Small intestine (tissue), 7 donors: ENCODE data around the gene PLCG2. TPM values are rescaled to one million over a fixed set of nuclear protein-coding genes. Genes with fewer than 3 reads are reported as not detected.

ENCODE experiments used
- DNase-seq, 2 donors: peaks; one replicate each; pipeline versions ENCODE4 v3.0.0 to v3.0.0-alpha.2; 2013
- FAIRE-seq: peaks from 2 replicates; lab custom pipeline; 2012; peaks lifted over from hg19 to GRCh38; lab: Jason Lieb, UNC
- H3K27ac ChIP-seq, 3 donors: one replicate each; pipeline ENCODE4 v1.5.1; 2013; ENCODE audit warnings: low read length in 2 of 3, mild to moderate bottlenecking in 2 of 3, control low read depth in 1 of 3, inconsistent platforms in 1 of 3, low read depth in 1 of 3, moderate library complexity in 1 of 3
- H3K27me3 ChIP-seq, 3 donors: one replicate each; pipeline ENCODE4 v1.6.1; 2013; ENCODE audit warnings: low read length in 3 of 3, inconsistent platforms in 1 of 3; ENCODE audit not compliant: control insufficient read depth in 3 of 3, insufficient read depth in 3 of 3
- H3K36me3 ChIP-seq, 3 donors: one replicate each; pipeline ENCODE4 v1.6.1; 2013; ENCODE audit warnings: low read length in 3 of 3, inconsistent platforms in 1 of 3, low read depth in 1 of 3, mild to moderate bottlenecking in 1 of 3, moderate library complexity in 1 of 3; ENCODE audit not compliant: control insufficient read depth in 3 of 3, insufficient read depth in 2 of 3
- H3K4me1 ChIP-seq, 3 donors: one replicate each; pipeline ENCODE4 v1.6.1; 2013; ENCODE audit warnings: low read length in 2 of 3, inconsistent platforms in 1 of 3, low read depth in 1 of 3, mild to moderate bottlenecking in 1 of 3, moderate library complexity in 1 of 3; ENCODE audit not compliant: control insufficient read depth in 3 of 3, insufficient read depth in 2 of 3
- H3K4me3 ChIP-seq, 3 donors: one replicate each; pipeline ENCODE4 v1.5.1; 2013; ENCODE audit warnings: low read length in 3 of 3, control low read depth in 1 of 3, inconsistent platforms in 1 of 3, low read depth in 1 of 3, mild to moderate bottlenecking in 1 of 3, moderate library complexity in 1 of 3
- H3K9me3 ChIP-seq, 2 donors: one replicate each; pipeline ENCODE4 v1.6.1; 2013; ENCODE audit warnings: low read depth in 1 of 2, low read length in 1 of 2; ENCODE audit not compliant: control insufficient read depth in 2 of 2, insufficient read depth in 1 of 2
- WGBS, 3 donors: extraction: QIAGEN DNeasy Blood & Tissue Kit; methylation state at CpG; one replicate each; pipeline ENCODE4 v1.1.7; 2013; 5-methylcytosine and 5-hydroxymethylcytosine counted together
- polyA plus RNA-seq, 4 donors: library from polyadenylated mRNA; stranded (reverse) in 3 of 4; unstranded in 1 of 4; fragments of 200-250 nt in 3 of 4; fragments of 120-200 nt in 1 of 4; gene quantifications; one replicate each; pipeline versions ENCODE4 v1.2.1 to v1.2.3, GENCODE V29; 2013
- donor health status: healthy with polysubstance abuse.
- donor health status: control.
- donor health status: control.
- donor health status: Bipolar disorder and iron deficiency.
- donor health status: healthy.

Gene PLCG2
- polyA plus RNA-seq, 4 donors = 8.4 to 27.5 (median 12.4) TPM

GRCh38 chr16:81787659-81788058 is 8.6 kb downstream of the PLCG2 start:
- 83 to 85% (median 85%) methylated on average over 6 of the region's 6 CpGs for WGBS, 3 donors
- Histone ChIP-seq H3K27ac (no peak overlapping the region), H3K9me3 (no peaks in the 10 kb centered on the region), H3K4me3 (no peak overlapping the region), H3K27me3 (no peaks in the 10 kb centered on the region), H3K4me1 (peaks cover 3 to 16% (median 6%) of the 10 kb centered on the region in 3 donors), H3K36me3 (peaks cover 0 to 14% (median 3%) of the 10 kb centered on the region in 3 donors)
- FAIRE-seq = no peak
- DNase-seq = no peak

- FAIRE-seq = no peak
Measured at GRCh38 chr16:81790277-81790676, 11.2 kb downstream of the PLCG2 start.

GRCh38 chr16:81790830-81791435 is 11.8 kb downstream of the PLCG2 start:
- 55 to 66% (median 62%) methylated on average over 2 of the region's 2 CpGs for WGBS, 3 donors

More at GRCh38 chr16:81790277-81790676, 11.2 kb downstream of the PLCG2 start:
- no peaks in the 10 kb centered on the region for H3K9me3 ChIP-seq
- 85 to 92% (median 86%) methylated on average over 5 of the region's 5 CpGs for WGBS, 3 donors
- peaks cover 0 to 18% (median 3%) of the 10 kb centered on the region in 3 donors for H3K36me3 ChIP-seq
- H3K4me3 ChIP-seq = no peak overlapping the region
- H3K27ac ChIP-seq = no peak overlapping the region
- no peak for DNase-seq
- H3K27me3 ChIP-seq = no peaks in the 10 kb centered on the region
- H3K4me1 ChIP-seq = no peaks in the 10 kb centered on the region

GRCh38 chr16:81792828-81793227 is 13.7 kb downstream of the PLCG2 start:
- Histone ChIP-seq H3K4me3 (no peak overlapping the region), H3K27me3 (no peaks in the 10 kb centered on the region), H3K36me3 (peaks cover 0 to 10% (median 3%) of the 10 kb centered on the region in 3 donors), H3K4me1 (no peaks in the 10 kb centered on the region), H3K9me3 (no peaks in the 10 kb centered on the region), H3K27ac (no peak overlapping the region)
- DNase-seq (no peak), FAIRE-seq (no peak)
- 94 to 100% (median 96%) methylated on average over 1 of the region's 1 CpG for WGBS, 3 donors

More at GRCh38 chr16:81790830-81791435, 11.8 kb downstream of the PLCG2 start:
- Histone ChIP-seq H3K9me3 (no peaks in the 10 kb centered on the region), H3K27ac (no peak overlapping the region), H3K4me3 (no peak overlapping the region), H3K36me3 (peaks cover 0 to 16% (median 3%) of the 10 kb centered on the region in 3 donors), H3K4me1 (no peaks in the 10 kb centered on the region), H3K27me3 (no peaks in the 10 kb centered on the region)
- no peak for FAIRE-seq
- no peak for DNase-seq

- H3K27me3 ChIP-seq = no peaks in the 10 kb centered on the region
- 95 to 97% (median 96%) methylated on average over 3 of the region's 3 CpGs for WGBS, 3 donors
- H3K4me1 ChIP-seq = no peaks in the 10 kb centered on the region
- peaks cover 0 to 10% (median 0%) of the 10 kb centered on the region in 3 donors for H3K36me3 ChIP-seq
- H3K4me3 ChIP-seq = no peak overlapping the region
- no peak for DNase-seq
- H3K9me3 ChIP-seq = no peaks in the 10 kb centered on the region
- no peak overlapping the region for H3K27ac ChIP-seq
- no peak for FAIRE-seq
Measured at GRCh38 chr16:81795193-81795592, 16.1 kb downstream of the PLCG2 start.

GRCh38 chr16:81796035-81796434 is 16.9 kb downstream of the PLCG2 start:
- Histone ChIP-seq H3K9me3 (no peaks in the 10 kb centered on the region), H3K4me3 (no peak overlapping the region), H3K27ac (peak overlapping the region in 1 of 3 donors; percentile 8), H3K4me1 (no peaks in the 10 kb centered on the region), H3K27me3 (no peaks in the 10 kb centered on the region), H3K36me3 (peaks cover 0 to 8% (median 0%) of the 10 kb centered on the region in 3 donors)
- DNase-seq (no peak), FAIRE-seq (no peak)
- WGBS, 3 donors = 76 to 96% (median 92%) methylated on average over 2 of the region's 2 CpGs

- H3K4me3 ChIP-seq = no peak overlapping the region
- no peaks in the 10 kb centered on the region for H3K9me3 ChIP-seq
- 81 to 91% (median 86%) methylated on average over 10 of the region's 10 CpGs for WGBS, 3 donors
- DNase-seq = no peak
- H3K4me1 ChIP-seq = no peaks in the 10 kb centered on the region
- no peaks in the 10 kb centered on the region for H3K27me3 ChIP-seq
- peaks cover 0 to 6% (median 0%) of the 10 kb centered on the region in 3 donors for H3K36me3 ChIP-seq
- peak overlapping the region in 2 of 3 donors; percentile 45 to 53 for H3K27ac ChIP-seq
- FAIRE-seq = no peak
Measured at GRCh38 chr16:81796583-81797346, 17.7 kb downstream of the PLCG2 start.

- H3K27me3 ChIP-seq = no peaks in the 10 kb centered on the region
- FAIRE-seq = no peak
- no peaks in the 10 kb centered on the region for H3K4me1 ChIP-seq
- H3K9me3 ChIP-seq = no peaks in the 10 kb centered on the region
- H3K4me3 ChIP-seq = no peak overlapping the region
- WGBS, 3 donors = 60 to 76% (median 68%) methylated on average over 6 of the region's 6 CpGs
- peak overlapping the region in 2 of 3 donors; percentile 45 to 53 for H3K27ac ChIP-seq
- peaks cover 0 to 4% (median 0%) of the 10 kb centered on the region in 3 donors for H3K36me3 ChIP-seq
- no peak for DNase-seq
Measured at GRCh38 chr16:81797443-81797842, 18.4 kb downstream of the PLCG2 start.
